ENCODE results near the gene KIF20B.

The KIF20B gene

GRCh38 chr10:89701242-89702120 is at the start of gene KIF20B:
Gene KIF20B, plus strand, starts transcription at chr10:89701590. Its CDS starts 3,705 bp downstream, at chr10:89705295.
- peak; percentile 43 for TF ChIP-seq CTCF (IDR thresholded peaks at IDR 0.05; ENCODE audit: borderline replicate concordance, control extremely low read depth, extremely low read depth, insufficient read depth, missing control alignments)
- peak; percentile 95 for DNase-seq (ENCODE audit: low spot score)
- in situ Hi-C loops (cut with MboI; ENCODE audit: low sequenced_read_pairs, unreplicated experiment), result no loop called here

GRCh38 chr10:89651916-89652573 is 49.3 kb upstream of the KIF20B start:
- TF ChIP-seq CTCF (IDR thresholded peaks at IDR 0.05; ENCODE audit: borderline replicate concordance, control extremely low read depth, extremely low read depth, insufficient read depth, missing control alignments), result no peak
- DNase-seq (ENCODE audit: low spot score), result peak; percentile 23
- in situ Hi-C loops (cut with MboI; ENCODE audit: low sequenced_read_pairs, unreplicated experiment), result no loop called here

GRCh38 chr10:89652806-89653370 is 48.5 kb upstream of the KIF20B start:
- TF ChIP-seq CTCF (IDR thresholded peaks at IDR 0.05; ENCODE audit: borderline replicate concordance, control extremely low read depth, extremely low read depth, insufficient read depth, missing control alignments), result no peak
- DNase-seq (ENCODE audit: low spot score), result no peak
- in situ Hi-C loops (cut with MboI; ENCODE audit: low sequenced_read_pairs, unreplicated experiment), result no loop called here

GRCh38 chr10:89653410-89653869 is 48.0 kb upstream of the KIF20B start:
- no peak for TF ChIP-seq CTCF (IDR thresholded peaks at IDR 0.05; ENCODE audit: borderline replicate concordance, control extremely low read depth, extremely low read depth, insufficient read depth, missing control alignments)

GRCh38 chr10:89655722-89656121 is 45.7 kb upstream of the KIF20B start:
- TF ChIP-seq CTCF (IDR thresholded peaks at IDR 0.05; ENCODE audit: borderline replicate concordance, control extremely low read depth, extremely low read depth, insufficient read depth, missing control alignments), result no peak
- in situ Hi-C loops (cut with MboI; ENCODE audit: low sequenced_read_pairs, unreplicated experiment), result no loop called here
- no peak for DNase-seq (ENCODE audit: low spot score)

More at GRCh38 chr10:89653410-89653869, 48.0 kb upstream of the KIF20B start:
- in situ Hi-C loops (cut with MboI; ENCODE audit: low sequenced_read_pairs, unreplicated experiment), result no loop called here
- no peak for DNase-seq (ENCODE audit: low spot score)

GRCh38 chr10:89657302-89657701 is 44.1 kb upstream of the KIF20B start:
- in situ Hi-C loops (cut with MboI; ENCODE audit: low sequenced_read_pairs, unreplicated experiment), result no loop called here
- no peak for DNase-seq (ENCODE audit: low spot score)
- TF ChIP-seq CTCF (IDR thresholded peaks at IDR 0.05; ENCODE audit: borderline replicate concordance, control extremely low read depth, extremely low read depth, insufficient read depth, missing control alignments), result no peak

All from GM13976 (cell line).